ENCODE data around the gene SCLY. TPM values are rescaled to one million over a fixed set of nuclear protein-coding genes. Genes with fewer than 3 reads are reported as not detected.

SCLY gene
- total and polyA plus RNA-seq, 2 of the 13 experiments (the other 11 are each of a cell fraction or from before 2014, with no cell fraction given) = 27.9 to 38.6 TPM

GRCh38 chr2:238090887-238091286 lies 30.1 kb downstream of the SCLY start (continued):
- TF ChIP-seq, protein P1, sequence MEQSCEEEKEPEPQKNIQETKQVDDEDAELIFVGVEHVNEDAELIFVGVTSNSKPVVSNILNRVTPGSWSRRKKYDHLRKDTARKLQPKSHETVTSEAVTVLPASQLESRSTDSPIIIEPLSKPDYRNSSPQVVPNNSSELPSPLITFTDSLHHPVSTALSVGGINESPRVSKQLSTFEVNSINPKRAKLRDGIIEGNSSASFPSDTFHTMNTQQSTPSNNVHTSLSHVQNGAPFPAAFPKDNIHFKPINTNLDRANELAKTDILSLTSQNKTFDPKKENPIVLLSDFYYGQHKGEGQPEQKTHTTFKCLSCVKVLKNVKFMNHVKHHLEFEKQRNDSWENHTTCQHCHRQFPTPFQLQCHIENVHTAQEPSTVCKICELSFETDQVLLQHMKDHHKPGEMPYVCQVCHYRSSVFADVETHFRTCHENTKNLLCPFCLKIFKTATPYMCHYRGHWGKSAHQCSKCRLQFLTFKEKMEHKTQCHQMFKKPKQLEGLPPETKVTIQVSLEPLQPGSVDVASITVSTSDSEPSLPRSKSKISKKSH (CRISPR knock-in tag; IDR thresholded peaks at IDR 0.05; ENCODE audit: borderline replicate concordance) = no peak

DNA sequence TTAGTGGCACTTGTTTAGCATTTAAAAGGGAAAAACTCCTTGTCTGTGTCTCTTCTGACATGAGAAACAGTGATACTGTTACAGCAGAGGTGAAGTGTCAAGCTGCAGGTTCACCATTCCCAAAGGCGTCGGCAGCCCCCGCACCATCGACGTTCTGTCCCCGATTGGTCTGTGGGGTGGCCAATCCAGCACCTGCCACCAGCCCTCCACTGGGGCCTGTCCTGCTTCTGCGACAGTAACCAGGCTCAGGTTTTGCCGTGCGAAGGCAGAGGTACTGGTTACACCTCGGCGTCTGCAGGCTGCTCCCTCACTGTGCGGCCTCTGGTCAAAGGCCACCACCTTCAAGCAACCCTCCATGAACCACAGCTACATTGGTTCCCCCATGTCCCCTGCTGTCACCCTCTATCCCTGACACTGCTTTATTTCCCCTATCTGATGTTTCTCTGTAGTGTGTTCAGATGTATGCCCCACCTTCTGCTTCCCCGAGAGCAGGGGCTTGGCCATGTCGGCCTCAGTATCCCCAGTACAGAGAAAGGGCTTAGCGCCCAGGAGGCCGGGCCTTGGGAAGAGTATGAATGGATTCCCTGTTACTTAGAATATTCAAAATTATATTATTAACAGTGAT lies 30.7 kb downstream of the SCLY start:
- WGBS (ENCODE audit: low lambda C conversion rate) = 97% methylated on average over 16 of the region's 16 CpGs
- TF ChIP-seq ATF5 (CRISPR knock-in tag; IDR thresholded peaks at IDR 0.05; ENCODE audit: low read depth) = no peak
- no peak for TF ChIP-seq ZNF367 (CRISPR knock-in tag; IDR thresholded peaks at IDR 0.05; ENCODE audit: borderline replicate concordance)
- no peak for TF ChIP-seq ATF3 (CRISPR knock-in tag; IDR thresholded peaks at IDR 0.05)
- no peak for TF ChIP-seq ZGPAT (CRISPR knock-in tag; IDR thresholded peaks at IDR 0.05)
- TF ChIP-seq ZNF678 (CRISPR knock-in tag; IDR thresholded peaks at IDR 0.05) = no peak
- no peak for TF ChIP-seq ZNF30 (CRISPR knock-in tag; IDR thresholded peaks at IDR 0.05)
- no peak for TF ChIP-seq JUND (CRISPR knock-in tag; IDR thresholded peaks at IDR 0.05)
- TF ChIP-seq RXRB (CRISPR knock-in tag; IDR thresholded peaks at IDR 0.05; ENCODE audit: borderline replicate concordance) = no peak
- no peak for TF ChIP-seq HMG20B (CRISPR knock-in tag; conservative IDR thresholded peaks at IDR 0.05)
- TF ChIP-seq, protein P2, sequence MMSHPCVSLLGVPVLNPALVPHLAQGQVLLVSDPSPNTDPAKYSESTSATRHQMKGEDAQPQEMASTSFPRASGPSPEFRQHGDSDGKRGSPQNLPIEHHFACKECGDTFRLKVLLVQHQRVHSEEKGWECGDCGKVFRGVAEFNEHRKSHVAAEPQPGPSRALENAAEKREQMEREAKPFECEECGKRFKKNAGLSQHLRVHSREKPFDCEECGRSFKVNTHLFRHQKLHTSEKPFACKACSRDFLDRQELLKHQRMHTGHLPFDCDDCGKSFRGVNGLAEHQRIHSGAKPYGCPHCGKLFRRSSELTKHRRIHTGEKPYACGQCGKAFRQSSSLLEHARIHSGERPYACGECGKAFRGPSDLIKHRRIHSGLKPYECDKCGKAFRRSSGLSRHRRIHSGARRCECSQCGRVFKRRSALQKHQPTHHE (CRISPR knock-in tag; IDR thresholded peaks at IDR 0.05; ENCODE audit: borderline replicate concordance) = no peak

More for the DNA sequence above, 30.7 kb downstream of the SCLY start:
- DNase-seq (ENCODE audit: low spot score) (no peak), ATAC-seq (no peak), FAIRE-seq (no peak)
- ChIA-PET CTCF (ENCODE audit: low intra/inter-chr PET ratio, low total read pairs) (no interaction called here), POLR2A (interaction anchor here (2.2 kb wide), 1 partner anchor 31 kb away, joined by 7 read pairs; the partner anchor contains the start of gene SCLY)
- Histone ChIP-seq H3K27me3 (ENCODE audit: control insufficient read depth in 1 of 2, insufficient read depth in 2 of 2, low read length in 2 of 2) (no peaks in the 10 kb centered on the region), H3K9ac (ENCODE audit: insufficient read depth, low read depth, low read length) (no peak overlapping the region), H3K4me3 (replicated peaks in 1 of 3; ENCODE audit: insufficient read depth in 1 of 3, low read depth in 2 of 3, low read length in 3 of 3) (no peak overlapping the region), H3K4me1 (ENCODE audit: insufficient read depth, low read length) (no peaks in the 10 kb centered on the region), H4K20me1 (ENCODE audit: insufficient read depth, low read length) (no peaks in the 10 kb centered on the region), H3K27ac (ENCODE audit: extremely low read length, insufficient read depth, low read length) (no peak overlapping the region), H3K79me2 (ENCODE audit: insufficient read depth, low read length) (no peaks in the 10 kb centered on the region), H2AFZ (ENCODE audit: low read length) (no peak overlapping the region), H3K4me2 (ENCODE audit: low read depth, low read length) (no peak overlapping the region), H3K9me3 (ENCODE audit: low read length) (no peaks in the 10 kb centered on the region), H3K36me3 (replicated peaks in 1 of 2; ENCODE audit: control insufficient read depth in 1 of 2, insufficient read depth in 2 of 2, low read length in 2 of 2) (peaks cover 4 to 6% of the 10 kb centered on the region in 2 experiments; a peak in 3 of 5 replicates)
- BruUV-seq (replicated peaks) = no TSS peak
- in situ Hi-C loops (cut with HindIII; ENCODE audit: extremely low pct_ligation_motif_present, low pct_unique_long_range_greater_than_20kb) = no loop called here
- intact Hi-C loops (cut with micrococcal nuclease; ENCODE audit: unreplicated experiment) = no loop called here
